Measurements from ENCODE around the gene ATF3.

ATF3 gene

DNA sequence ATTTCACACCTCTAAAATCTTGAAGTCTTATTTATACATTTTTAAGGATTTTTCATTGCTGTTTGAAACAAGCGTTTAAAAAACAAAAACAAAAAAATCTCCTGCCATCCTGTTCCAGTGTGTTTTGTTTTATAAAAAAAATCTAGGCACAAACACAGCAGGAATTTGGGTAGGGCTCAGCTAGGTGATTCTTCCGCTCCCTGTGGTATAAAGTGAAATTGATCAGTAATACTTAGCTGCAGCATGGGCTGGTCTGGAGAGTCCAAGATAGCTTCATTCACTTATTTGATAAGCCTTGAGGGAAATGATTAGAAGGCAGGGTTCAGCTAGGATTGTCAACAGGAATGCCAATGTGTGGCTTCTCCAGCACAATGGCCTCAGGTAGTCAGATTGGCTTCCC is 25.7 kb downstream of the ATF3 start:
- Histone ChIP-seq H3K9ac (ENCODE audit: low read depth, low read length, poor library complexity, severe bottlenecking) (peak overlapping the region; percentile 74), H4K20me1 (ENCODE audit: insufficient read depth, low read length, poor library complexity, severe bottlenecking) (no peaks in the 10 kb centered on the region), H3K4me2 (ENCODE audit: low read depth, low read length, poor library complexity, severe bottlenecking) (peak overlapping the region; percentile 91), H3K27me3 (ENCODE audit: insufficient read depth, low read length, poor library complexity, severe bottlenecking) (no peaks in the 10 kb centered on the region), H3K9me2 (replicated peaks; ENCODE audit: low read depth, low read length) (no peaks in the 10 kb centered on the region), H3F3A (ENCODE audit: low read depth) (peaks cover 18% of the 10 kb centered on the region), H2AFZ (ENCODE audit: low read length) (no peak overlapping the region), H3K9me3 (ENCODE audit: insufficient read depth, low read depth, low read length) (no peaks in the 10 kb centered on the region), H3K36me3 (ENCODE audit: insufficient read depth, low read length) (no peaks in the 10 kb centered on the region), H3K79me2 (ENCODE audit: insufficient read depth, low read length) (no peaks in the 10 kb centered on the region), H3K4me3 (ENCODE audit: low read length, poor library complexity, severe bottlenecking) (peak overlapping the region; percentile 71), H3K4me1 (ENCODE audit: insufficient read depth, low read length, poor library complexity, severe bottlenecking) (peaks cover 68% of the 10 kb centered on the region)
- no peak for TF ChIP-seq EZH2phosphoT487 (IDR thresholded peaks at IDR 0.05; ENCODE audit: borderline replicate concordance)
- TF ChIP-seq CTCF (conservative IDR thresholded peaks at IDR 0.05; ENCODE audit: low read length) = no peak

DNA sequence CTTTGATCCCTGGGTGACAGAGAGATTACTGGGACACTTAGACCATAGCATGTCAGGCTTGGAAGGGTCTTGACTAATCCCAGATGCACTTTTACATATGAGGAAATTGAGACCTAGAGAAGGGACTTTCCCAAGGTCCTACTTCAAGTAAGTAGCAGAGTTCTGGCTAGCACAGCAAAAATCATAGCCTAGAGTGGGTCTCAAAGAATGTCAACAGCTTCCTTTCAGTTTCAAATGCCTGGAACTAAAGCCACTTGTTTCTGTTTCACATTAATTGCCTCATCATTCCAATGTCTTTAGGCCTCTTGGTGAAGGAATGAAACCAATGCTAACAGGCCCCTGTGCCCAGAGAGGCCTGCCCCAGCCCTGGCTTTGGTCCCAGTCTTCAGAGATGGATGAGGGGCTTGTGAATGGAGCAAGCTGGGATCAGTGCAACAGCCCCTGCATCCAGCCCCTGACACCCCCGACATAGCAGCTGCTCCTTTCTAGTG is 26.6 kb downstream of the ATF3 start:
- no peaks in the 10 kb centered on the region for H3K27me3 ChIP-seq (ENCODE audit: insufficient read depth, low read length, poor library complexity, severe bottlenecking)
- H3K4me2 ChIP-seq (ENCODE audit: low read depth, low read length, poor library complexity, severe bottlenecking) = peak overlapping the region; percentile 91
- no peaks in the 10 kb centered on the region for H4K20me1 ChIP-seq (ENCODE audit: insufficient read depth, low read length, poor library complexity, severe bottlenecking)
- peaks cover 18% of the 10 kb centered on the region for H3F3A ChIP-seq (ENCODE audit: low read depth)
- H3K4me1 ChIP-seq (ENCODE audit: insufficient read depth, low read length, poor library complexity, severe bottlenecking) = peaks cover 70% of the 10 kb centered on the region
- H3K9me3 ChIP-seq (ENCODE audit: insufficient read depth, low read depth, low read length) = no peaks in the 10 kb centered on the region
- H3K9me2 ChIP-seq (replicated peaks; ENCODE audit: low read depth, low read length) = no peaks in the 10 kb centered on the region
- no peaks in the 10 kb centered on the region for H3K79me2 ChIP-seq (ENCODE audit: insufficient read depth, low read length)
- peak overlapping the region; percentile 71 for H3K4me3 ChIP-seq (ENCODE audit: low read length, poor library complexity, severe bottlenecking)
- H3K36me3 ChIP-seq (ENCODE audit: insufficient read depth, low read length) = no peaks in the 10 kb centered on the region
- TF ChIP-seq EZH2phosphoT487 (IDR thresholded peaks at IDR 0.05; ENCODE audit: borderline replicate concordance) (no peak), CTCF (conservative IDR thresholded peaks at IDR 0.05; ENCODE audit: low read length) (no peak)
- peak overlapping the region; percentile 74 for H3K9ac ChIP-seq (ENCODE audit: low read depth, low read length, poor library complexity, severe bottlenecking)
- H2AFZ ChIP-seq (ENCODE audit: low read length) = no peak overlapping the region

- TF ChIP-seq CTCF (conservative IDR thresholded peaks at IDR 0.05; ENCODE audit: low read length) (no peak), EZH2phosphoT487 (IDR thresholded peaks at IDR 0.05; ENCODE audit: borderline replicate concordance) (no peak)
- peaks cover 62% of the 10 kb centered on the region for H3K4me1 ChIP-seq (ENCODE audit: insufficient read depth, low read length, poor library complexity, severe bottlenecking)
- H3K9me2 ChIP-seq (replicated peaks; ENCODE audit: low read depth, low read length) = no peaks in the 10 kb centered on the region
- H3K36me3 ChIP-seq (ENCODE audit: insufficient read depth, low read length) = no peaks in the 10 kb centered on the region
- peak overlapping the region; percentile 91 for H3K4me2 ChIP-seq (ENCODE audit: low read depth, low read length, poor library complexity, severe bottlenecking)
- H3K9ac ChIP-seq (ENCODE audit: low read depth, low read length, poor library complexity, severe bottlenecking) = peak overlapping the region; percentile 36
- H3K4me3 ChIP-seq (ENCODE audit: low read length, poor library complexity, severe bottlenecking) = no peak overlapping the region
- no peaks in the 10 kb centered on the region for H3K9me3 ChIP-seq (ENCODE audit: insufficient read depth, low read depth, low read length)
- peaks cover 18% of the 10 kb centered on the region for H3F3A ChIP-seq (ENCODE audit: low read depth)
- no peaks in the 10 kb centered on the region for H4K20me1 ChIP-seq (ENCODE audit: insufficient read depth, low read length, poor library complexity, severe bottlenecking)
- no peaks in the 10 kb centered on the region for H3K27me3 ChIP-seq (ENCODE audit: insufficient read depth, low read length, poor library complexity, severe bottlenecking)
- H3K79me2 ChIP-seq (ENCODE audit: insufficient read depth, low read length) = no peaks in the 10 kb centered on the region
- H2AFZ ChIP-seq (ENCODE audit: low read length) = no peak overlapping the region
Measured at GRCh38 chr1:212637902-212638301, 29.3 kb downstream of the ATF3 start.

Data from Loucy (cell line).